DND-41 (cell line): ENCODE results near the gene C19orf73.
"Not testable (repeated sequence)": the region's sequence is repeated elsewhere in the genome, so short reads cannot be mapped to it uniquely, and the experiment has no call there.

Experiments
- ATAC-seq: fragments of 200-7000 bp; cut with Tn5 transposase; 3 replicates; pipeline ENCODE4 v1.9.1; 2021; ENCODE audit warnings: low read depth; ENCODE audit not compliant: insufficient read depth
- DNase-seq: peaks from one replicate; pipeline ENCODE4 v3.0.0-alpha.2; 2020
- H2AFZ ChIP-seq: 2 replicates; pipeline ENCODE4 v1.6.0; 2012; ENCODE audit warnings: low read depth, low read length
- H3K27ac ChIP-seq: 2 replicates; pipeline ENCODE4 v1.5.1; 2012; ENCODE audit warnings: low read length, inconsistent platforms
- H3K27me3 ChIP-seq: fragments of 200-600 bp; sonication (generic); 2 replicates; pipeline ENCODE4 v1.6.0; 2012; ENCODE audit warnings: low read length, mild to moderate bottlenecking, inconsistent platforms; ENCODE audit not compliant: insufficient read depth, poor library complexity
- H3K36me3 ChIP-seq: 2 replicates; pipeline ENCODE4 v1.5.1; 2012; ENCODE audit warnings: low read length, inconsistent platforms; ENCODE audit not compliant: insufficient read depth
- H3K4me1 ChIP-seq: 2 replicates; pipeline ENCODE4 v1.5.1; 2012; ENCODE audit warnings: mild to moderate bottlenecking, low read length; ENCODE audit not compliant: insufficient read depth
- H3K4me2 ChIP-seq: 2 replicates; pipeline ENCODE4 v1.6.0; 2012; ENCODE audit warnings: mild to moderate bottlenecking, moderate library complexity, low read length, inconsistent platforms; ENCODE audit not compliant: insufficient read depth
- H3K4me3 ChIP-seq, 2 experiments: fragments of 200-600 bp in 1 of 2; shearing (Covaris generic) in 1 of 2; 2 replicates each; pipeline ENCODE4 v1.5.1; 2012 to 2016; ENCODE audit warnings: inconsistent platforms in 2 of 2, low read length in 2 of 2, mild to moderate bottlenecking in 2 of 2, low read depth in 1 of 2, moderate library complexity in 1 of 2
- H3K79me2 ChIP-seq: 2 replicates; pipeline ENCODE4 v1.6.0; 2012; ENCODE audit warnings: low read length, inconsistent platforms; ENCODE audit not compliant: insufficient read depth
- H3K9ac ChIP-seq: 2 replicates; pipeline ENCODE4 v1.6.0; 2012; ENCODE audit warnings: low read depth, mild to moderate bottlenecking, inconsistent platforms, low read length, moderate library complexity
- H3K9me3 ChIP-seq: 2 replicates; pipeline ENCODE4 v1.5.1; 2012; ENCODE audit warnings: low read length, moderate library complexity, mild to moderate bottlenecking, inconsistent platforms; ENCODE audit not compliant: insufficient read depth, severe bottlenecking
- H4K20me1 ChIP-seq: 2 replicates; pipeline ENCODE4 v1.6.0; 2012; ENCODE audit warnings: low read length; ENCODE audit not compliant: insufficient read depth
- EZH2 ChIP-seq: IDR thresholded peaks from 3 replicates; pipeline ENCODE4 v1.6.1; 2012; ENCODE audit warnings: borderline replicate concordance, low read depth, mild to moderate bottlenecking, moderate library complexity, low read length, inconsistent platforms; ENCODE audit not compliant: severe bottlenecking
- TF ChIP-seq, protein P1 (sequence below): IDR thresholded peaks from 2 replicates; pipeline ENCODE4 v1.5.1; 2012; ENCODE audit warnings: borderline replicate concordance, low read length, moderate library complexity, mild to moderate bottlenecking; ENCODE audit not compliant: poor library complexity, severe bottlenecking; ENCODE audit errors: extremely low read depth

C19orf73 gene

DNA sequence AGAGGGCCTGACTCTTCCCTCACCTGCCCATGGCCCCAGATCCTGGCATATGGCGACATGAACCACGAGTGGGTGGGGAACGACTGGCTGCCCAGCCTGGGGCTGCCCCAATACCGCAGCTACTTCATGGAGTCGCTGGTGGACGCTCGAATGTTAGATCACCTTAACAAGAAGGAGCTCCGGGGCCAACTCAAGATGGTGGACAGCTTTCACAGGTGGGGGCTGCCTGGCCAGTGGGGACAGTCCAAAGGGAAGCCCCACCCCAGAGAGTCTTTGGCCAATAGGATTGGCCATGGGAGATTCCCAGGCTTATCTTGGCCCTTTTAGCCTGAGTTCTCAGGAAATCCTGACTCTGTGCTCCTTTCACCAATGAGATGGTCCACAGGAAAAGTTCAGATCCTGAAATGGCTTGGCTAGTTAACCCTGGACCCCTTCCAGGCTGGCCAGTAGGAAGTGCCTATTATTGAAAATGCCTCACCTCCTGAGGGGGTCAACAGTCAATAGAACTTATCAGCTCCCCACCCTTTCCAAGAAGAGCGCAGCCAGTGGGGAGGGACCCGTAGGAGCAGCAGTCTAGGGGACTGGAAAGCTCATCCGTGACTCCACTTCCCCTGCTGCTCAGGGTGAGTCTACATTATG is 29.2 kb upstream of the C19orf73 start:
- Histone ChIP-seq H4K20me1 (peaks cover 2% of the 10 kb centered on the region; the same call in 1 of the 2 replicates), H3K27ac (no peak overlapping the region), H3K79me2 (no peaks in the 10 kb centered on the region), H3K36me3 (0 out of 2 replicates have a peak, but pooled peaks cover 5% of the 10 kb centered on the region), H3K4me2 (no peak overlapping the region), H3K4me3 (no peak overlapping the region), H3K9me3 (no peaks in the 10 kb centered on the region), H3K4me1 (peaks cover 18% of the 10 kb centered on the region), H2AFZ (no peak overlapping the region), H3K9ac (no peak overlapping the region), H3K27me3 (no peaks in the 10 kb centered on the region)
- no peak for DNase-seq
- TF ChIP-seq, protein P1, sequence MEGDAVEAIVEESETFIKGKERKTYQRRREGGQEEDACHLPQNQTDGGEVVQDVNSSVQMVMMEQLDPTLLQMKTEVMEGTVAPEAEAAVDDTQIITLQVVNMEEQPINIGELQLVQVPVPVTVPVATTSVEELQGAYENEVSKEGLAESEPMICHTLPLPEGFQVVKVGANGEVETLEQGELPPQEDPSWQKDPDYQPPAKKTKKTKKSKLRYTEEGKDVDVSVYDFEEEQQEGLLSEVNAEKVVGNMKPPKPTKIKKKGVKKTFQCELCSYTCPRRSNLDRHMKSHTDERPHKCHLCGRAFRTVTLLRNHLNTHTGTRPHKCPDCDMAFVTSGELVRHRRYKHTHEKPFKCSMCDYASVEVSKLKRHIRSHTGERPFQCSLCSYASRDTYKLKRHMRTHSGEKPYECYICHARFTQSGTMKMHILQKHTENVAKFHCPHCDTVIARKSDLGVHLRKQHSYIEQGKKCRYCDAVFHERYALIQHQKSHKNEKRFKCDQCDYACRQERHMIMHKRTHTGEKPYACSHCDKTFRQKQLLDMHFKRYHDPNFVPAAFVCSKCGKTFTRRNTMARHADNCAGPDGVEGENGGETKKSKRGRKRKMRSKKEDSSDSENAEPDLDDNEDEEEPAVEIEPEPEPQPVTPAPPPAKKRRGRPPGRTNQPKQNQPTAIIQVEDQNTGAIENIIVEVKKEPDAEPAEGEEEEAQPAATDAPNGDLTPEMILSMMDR = no peak
- no peak for TF ChIP-seq EZH2
- ATAC-seq = no peak

DNA sequence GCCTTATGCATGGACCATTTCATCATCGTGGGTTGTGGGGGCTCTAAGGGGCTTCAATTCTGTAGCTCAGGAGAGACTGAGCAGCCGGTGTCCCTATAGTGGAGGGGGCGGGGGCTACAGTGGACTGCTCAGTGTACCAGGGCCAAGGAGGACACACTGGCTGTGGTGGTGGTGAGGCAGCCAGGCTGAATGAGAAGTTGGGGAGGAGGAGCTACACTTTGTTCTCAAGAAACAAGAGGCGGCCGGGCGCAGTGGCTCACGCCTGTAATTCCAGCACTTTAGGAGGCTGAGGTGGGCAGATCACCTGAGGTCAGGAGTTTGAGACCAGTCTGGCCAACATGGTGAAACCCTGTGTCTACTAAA is 27.4 kb upstream of the C19orf73 start:
- not testable (repeated sequence) for H3K27me3 ChIP-seq, H2AFZ ChIP-seq, H3K4me2 ChIP-seq, H3K9ac ChIP-seq, DNase-seq, H3K27ac ChIP-seq, ATAC-seq, H3K79me2 ChIP-seq, H4K20me1 ChIP-seq, H3K9me3 ChIP-seq, H3K4me3 ChIP-seq
- Histone ChIP-seq H3K4me1 (peaks cover 18% of the 10 kb centered on the region), H3K36me3 (peaks cover 11% of the 10 kb centered on the region; the same call in 1 of the 2 replicates)

DNA sequence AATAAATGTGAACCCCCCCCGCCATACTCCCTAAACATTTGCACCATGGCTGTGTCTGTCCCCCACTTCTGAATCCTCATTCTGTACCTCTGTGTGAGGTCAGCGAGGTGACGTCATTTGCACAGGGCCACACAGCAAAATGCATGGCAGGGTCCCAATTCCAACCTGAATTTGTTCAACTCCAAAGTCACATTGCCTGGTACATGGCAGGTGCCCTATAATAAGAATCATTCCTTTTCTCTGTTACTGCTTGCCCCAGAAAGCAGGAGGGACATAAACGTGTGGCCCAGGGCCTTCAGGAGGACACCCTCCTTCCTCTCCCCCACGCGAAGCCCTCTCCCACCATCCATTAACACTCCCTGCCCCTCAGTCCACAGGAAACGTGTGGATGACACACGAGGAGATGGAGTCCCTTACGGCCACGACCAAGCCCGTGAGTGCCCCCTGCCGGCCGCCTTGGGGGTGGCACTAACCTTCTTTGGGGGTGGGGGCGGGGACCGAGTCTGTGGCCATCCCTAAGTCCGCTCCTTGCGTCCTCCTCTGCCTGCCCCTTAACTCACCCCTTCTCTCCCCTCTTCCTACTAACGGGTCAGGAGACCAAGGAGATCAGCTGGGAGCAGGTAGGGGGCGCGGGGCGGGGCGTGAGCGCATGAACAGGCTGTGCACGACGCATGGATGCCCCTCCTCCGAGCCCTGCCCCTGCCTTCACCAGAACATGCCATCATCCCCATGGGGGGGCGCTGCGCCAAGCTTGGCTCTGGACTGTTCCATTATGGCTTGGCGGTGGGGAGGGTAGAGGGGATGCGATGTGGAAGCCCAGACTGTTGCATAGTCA is 26.8 kb upstream of the C19orf73 start:
- H3K27ac ChIP-seq = peak overlapping the region; percentile 49
- peak overlapping the region; percentile 68 for H2AFZ ChIP-seq

More for the DNA sequence above, 26.8 kb upstream of the C19orf73 start:
- H3K9me3 ChIP-seq = no peaks in the 10 kb centered on the region
- no peak for TF ChIP-seq EZH2
- TF ChIP-seq, protein P1 = peak; percentile 87
- no peak overlapping the region for H3K9ac ChIP-seq
- H3K79me2 ChIP-seq = no peaks in the 10 kb centered on the region
- H3K36me3 ChIP-seq = peaks cover 11% of the 10 kb centered on the region; the same call in 1 of the 2 replicates
- no peak overlapping the region for H3K4me3 ChIP-seq
- H3K4me2 ChIP-seq = no peak overlapping the region
- ATAC-seq (peak; percentile 69), DNase-seq (peak; percentile 68)
- peaks cover 18% of the 10 kb centered on the region for H3K4me1 ChIP-seq
- no peaks in the 10 kb centered on the region for H3K27me3 ChIP-seq
- H4K20me1 ChIP-seq = peaks cover 2% of the 10 kb centered on the region; the same call in 1 of the 2 replicates
